Lung (tissue), 12 donors: ENCODE data around the gene GFPT2. TPM values are rescaled to one million over a fixed set of nuclear protein-coding genes. Genes with fewer than 3 reads are reported as not detected.
A peak's percentile ranks its signal among the peaks of the same experiment; 100 is the strongest.

ENCODE experiments used
- ATAC-seq: fragments of 200-7000 bp; cut with Tn5 transposase; one replicate; pipeline ENCODE4 v1.9.1; 2020; ENCODE audit warnings: moderate number of reproducible peaks; ENCODE audit not compliant: insufficient read depth, low FRiP score
- DNase-seq, 3 donors: peaks; one replicate each; pipeline ENCODE4 v3.0.0-alpha.2; 2013 to 2017
- H3K27ac ChIP-seq, 2 donors: one replicate each; pipeline ENCODE4 v1.5.1; 2013; ENCODE audit warnings: mild to moderate bottlenecking in 2 of 2, moderate library complexity in 2 of 2, control low read depth in 1 of 2, inconsistent platforms in 1 of 2, low read depth in 1 of 2, low read length in 1 of 2
- H3K27me3 ChIP-seq, 3 donors: one replicate each; pipeline ENCODE4 v1.5.1; 2013; ENCODE audit warnings: low read length in 2 of 3; ENCODE audit not compliant: control insufficient read depth in 3 of 3, insufficient read depth in 3 of 3
- H3K36me3 ChIP-seq, 4 donors: one replicate each; pipeline ENCODE4 v1.5.1; 2013; ENCODE audit warnings: low read length in 4 of 4, mild to moderate bottlenecking in 1 of 4, moderate library complexity in 1 of 4; ENCODE audit not compliant: control insufficient read depth in 4 of 4, insufficient read depth in 4 of 4
- H3K4me1 ChIP-seq, 5 donors: one replicate each; pipeline ENCODE4 v1.5.1; 2013; ENCODE audit warnings: low read length in 5 of 5, mild to moderate bottlenecking in 2 of 5, moderate library complexity in 1 of 5; ENCODE audit not compliant: control insufficient read depth in 5 of 5, insufficient read depth in 5 of 5
- H3K4me3 ChIP-seq: one replicate; pipeline ENCODE4 v1.5.1; 2013; ENCODE audit warnings: mild to moderate bottlenecking, control low read depth, moderate library complexity
- H3K9ac ChIP-seq, 2 donors: one replicate each; pipeline ENCODE4 v1.5.1; 2013; ENCODE audit warnings: low read length in 2 of 2, control low read depth in 1 of 2; ENCODE audit not compliant: insufficient read depth in 1 of 2
- H3K9me3 ChIP-seq, 4 donors: one replicate each; pipeline ENCODE4 v1.5.1; 2013; ENCODE audit warnings: low read length in 3 of 4, mild to moderate bottlenecking in 1 of 4, moderate library complexity in 1 of 4; ENCODE audit not compliant: control insufficient read depth in 4 of 4, insufficient read depth in 3 of 4
- CTCF ChIP-seq: IDR thresholded peaks from 2 replicates; pipeline ENCODE4 v1.5.1; 2012; ENCODE audit warnings: mild to moderate bottlenecking; ENCODE audit errors: control extremely low read depth, extremely low read depth
- WGBS, 2 donors: extraction: QIAGEN DNeasy Blood & Tissue Kit; methylation state at CpG; one replicate each; pipeline ENCODE4 v1.1.7; 2013; 5-methylcytosine and 5-hydroxymethylcytosine counted together
- polyA plus RNA-seq, 2 donors: library from polyadenylated mRNA; stranded (reverse); fragments of 200-250 nt; gene quantifications; one replicate each; pipeline ENCODE4 v1.2.1, GENCODE V29; 2013
- total RNA-seq, 2 donors: library from RNA; depleted of rRNA in 1 of 2; stranded (reverse); fragments of >200 nt in 1 of 2; gene quantifications; one replicate each; pipeline ENCODE4 v1.2.1, GENCODE V29; 2014 to 2021
- donor health status: control.
- donor health status: control.
- donor health status: Bipolar disorder and iron deficiency.
- donor health status: healthy.
- donor health status: DM: yes; HTN: yes; CAD: no.

The GFPT2 gene
- total and polyA plus RNA-seq, 4 donors = 11.1 to 26.6 (median 17.3) TPM

DNA sequence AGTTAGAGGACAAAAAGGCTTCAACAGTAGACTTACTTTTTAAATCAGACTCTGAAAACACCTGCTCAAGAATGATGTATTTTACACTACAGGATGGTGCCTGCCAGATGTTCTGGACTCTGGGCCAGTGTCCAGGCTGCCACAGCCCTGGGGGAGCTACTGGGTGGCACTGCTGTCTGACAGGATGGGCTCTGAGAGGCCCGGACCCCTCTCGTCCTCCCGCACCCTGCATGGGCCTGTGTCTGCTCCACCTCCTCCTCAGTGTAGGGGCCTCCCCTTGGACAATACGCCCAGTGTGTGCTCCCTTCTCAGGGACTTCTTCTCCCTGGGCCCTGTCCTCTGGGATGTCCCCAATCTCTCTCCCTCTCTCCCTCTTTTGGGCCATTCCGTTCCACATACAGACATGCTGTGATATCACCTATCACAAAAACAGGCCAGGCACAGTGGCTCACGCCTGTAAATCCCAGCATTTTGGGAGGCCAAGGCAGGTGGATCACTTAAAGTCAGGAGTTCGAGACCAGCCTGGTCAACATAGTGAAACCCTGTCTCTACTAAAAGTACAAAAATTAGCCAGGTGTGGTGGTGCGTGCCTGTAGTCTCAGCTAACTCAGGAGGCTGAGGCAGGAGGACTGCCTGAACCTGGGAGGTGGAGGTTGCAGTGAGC is 23.4 kb downstream of the GFPT2 start:
- Histone ChIP-seq H3K27ac (no peak overlapping the region), H3K4me3 (no peak overlapping the region), H3K27me3 (no peaks in the 10 kb centered on the region), H3K36me3 (peaks cover 0 to 3% (median 0%) of the 10 kb centered on the region in 4 donors), H3K4me1 (peaks cover 0 to 15% (median under 1%) of the 10 kb centered on the region in 5 donors), H3K9me3 (no peaks in the 10 kb centered on the region), H3K9ac (no peak overlapping the region)
- WGBS, 2 donors = 93 to 95% methylated on average over 8 of the region's 8 CpGs
- no peak for DNase-seq
- no peak for TF ChIP-seq CTCF
- no peak for ATAC-seq

- Histone ChIP-seq H3K27ac (no peak overlapping the region), H3K4me1 (peaks cover 0 to 15% (median 0%) of the 10 kb centered on the region in 5 donors), H3K9me3 (no peaks in the 10 kb centered on the region), H3K36me3 (no peaks in the 10 kb centered on the region), H3K9ac (no peak overlapping the region), H3K27me3 (no peaks in the 10 kb centered on the region), H3K4me3 (no peak overlapping the region)
- no peak for TF ChIP-seq CTCF
- ATAC-seq (no peak), DNase-seq (no peak)
- 96 to 97% methylated on average over 7 of the region's 7 CpGs for WGBS, 2 donors
Measured at GRCh38 chr5:180329138-180329435, 24.0 kb downstream of the GFPT2 start.

DNA sequence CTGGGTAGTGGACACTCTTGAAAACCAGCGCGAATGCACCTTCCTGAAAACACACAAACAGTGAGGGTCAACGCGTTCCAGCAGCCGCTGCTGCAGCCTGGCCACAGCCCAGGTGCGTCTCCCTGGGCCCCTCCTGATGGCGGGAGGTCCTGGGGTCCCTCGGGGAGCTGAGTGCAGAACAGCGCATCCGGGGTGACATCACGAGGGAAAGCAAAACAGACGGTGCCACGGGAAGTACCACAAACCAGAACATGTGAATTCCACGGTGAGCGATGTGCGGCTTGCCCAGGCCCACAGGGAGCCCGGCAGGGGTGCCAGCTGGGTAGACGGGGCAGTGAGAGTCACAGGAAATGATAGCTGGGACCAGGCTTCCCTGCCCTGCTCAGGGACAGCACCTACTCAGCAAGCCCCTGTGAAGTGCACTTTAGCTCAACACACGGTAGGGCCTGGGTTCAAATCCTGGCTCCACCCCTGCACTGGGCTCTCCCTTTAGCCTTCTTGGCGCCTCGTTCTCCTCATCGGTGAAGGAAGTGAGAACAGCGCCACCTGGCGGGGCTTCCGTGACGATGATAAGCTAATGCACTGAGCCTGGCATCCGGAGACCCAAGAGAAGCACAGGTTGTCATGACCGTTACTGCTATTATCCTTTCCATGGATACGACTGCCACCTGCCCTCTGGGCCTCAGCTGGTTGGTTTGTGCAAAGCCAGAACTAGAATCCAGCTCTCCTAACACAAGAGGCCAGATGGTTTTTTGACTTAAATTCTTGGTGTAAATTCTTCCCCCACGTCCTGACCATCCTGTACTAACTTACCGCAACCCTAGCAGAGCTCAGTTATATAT is 24.6 kb downstream of the GFPT2 start:
- H3K9ac ChIP-seq = no peak overlapping the region
- H3K9me3 ChIP-seq = no peaks in the 10 kb centered on the region
- H3K4me1 ChIP-seq = peaks cover 0 to 15% (median 0%) of the 10 kb centered on the region in 5 donors
- H3K4me3 ChIP-seq = no peak overlapping the region
- peak; percentile 54 to 63 (median 62) for DNase-seq
- WGBS, 2 donors = 66 to 67% methylated on average over 31 of the region's 31 CpGs
- H3K27ac ChIP-seq = no peak overlapping the region
- no peaks in the 10 kb centered on the region for H3K36me3 ChIP-seq
- peak; percentile 50 for ATAC-seq
- no peaks in the 10 kb centered on the region for H3K27me3 ChIP-seq
- peak; percentile 45 for TF ChIP-seq CTCF
